ENCODE measurements around the gene RTP2.

GRCh38 chr3:187741403-187742350 lies 39.3 kb upstream of the RTP2 start:
- peak; percentile 62 to 96 (median 84) for TF ChIP-seq CTCF (IDR thresholded peaks at IDR 0.05)
- TF ChIP-seq POLR2A (IDR thresholded peaks at IDR 0.05) = peak in 1 of 2 donors; percentile 63

Measured in thyroid gland (tissue), 4 donors.